Measurements from ENCODE around the gene IFRD2.

The IFRD2 gene, protein sequence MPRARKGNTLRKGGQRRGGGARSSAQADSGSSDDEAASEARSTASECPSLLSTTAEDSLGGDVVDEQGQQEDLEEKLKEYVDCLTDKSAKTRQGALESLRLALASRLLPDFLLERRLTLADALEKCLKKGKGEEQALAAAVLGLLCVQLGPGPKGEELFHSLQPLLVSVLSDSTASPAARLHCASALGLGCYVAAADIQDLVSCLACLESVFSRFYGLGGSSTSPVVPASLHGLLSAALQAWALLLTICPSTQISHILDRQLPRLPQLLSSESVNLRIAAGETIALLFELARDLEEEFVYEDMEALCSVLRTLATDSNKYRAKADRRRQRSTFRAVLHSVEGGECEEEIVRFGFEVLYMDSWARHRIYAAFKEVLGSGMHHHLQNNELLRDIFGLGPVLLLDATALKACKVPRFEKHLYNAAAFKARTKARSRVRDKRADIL

DNA sequence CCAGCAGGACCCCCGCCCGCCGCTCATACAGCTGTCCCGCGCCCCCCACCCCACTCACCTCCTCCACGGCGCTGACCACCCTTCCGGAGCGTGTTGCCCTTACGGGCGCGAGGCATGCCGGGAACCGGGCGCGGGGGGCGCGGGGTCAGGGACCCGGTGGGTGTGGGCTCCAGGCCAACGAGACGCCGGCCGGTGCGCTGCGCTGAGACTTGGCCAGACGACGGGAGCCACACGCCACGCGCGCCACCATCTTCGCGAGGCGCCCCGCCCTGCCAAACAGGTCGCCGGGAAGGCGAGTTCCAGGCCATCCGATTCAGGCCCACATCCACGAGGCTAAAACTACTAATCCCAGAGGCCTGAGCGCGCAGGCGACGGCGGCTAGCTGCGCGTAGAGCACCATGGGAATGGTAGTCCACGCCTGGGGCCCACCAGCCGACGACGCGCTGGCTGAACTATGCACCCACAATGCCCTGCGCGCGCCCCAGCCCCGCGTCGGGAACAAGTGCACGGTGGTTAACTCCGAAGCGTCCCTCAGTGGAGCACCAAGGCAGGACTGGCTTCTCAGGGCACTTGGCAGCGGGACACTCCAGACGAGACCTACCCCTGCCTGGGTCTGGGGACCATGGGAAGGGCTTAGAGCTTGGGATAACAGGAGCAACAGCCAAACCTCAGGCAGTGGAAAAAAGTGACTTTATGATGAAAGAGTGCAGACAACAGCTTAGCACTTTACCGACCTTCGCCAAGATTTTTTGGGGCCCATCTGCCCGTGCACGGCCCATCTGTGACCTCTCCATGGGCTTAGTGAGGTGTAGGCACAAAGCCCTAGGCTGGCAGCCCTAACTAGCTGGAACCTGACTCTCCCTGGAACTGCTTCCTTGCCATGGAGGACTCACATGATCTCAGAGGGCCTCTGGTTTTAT, at the start of gene IFRD2:
Gene IFRD2, minus strand, starts transcription at position 271 of the 920 bp plus-strand sequence. Its CDS starts 155 bp downstream, at position 116.
- peak; percentile 89 for DNase-seq

GRCh38 chr3:50341537-50341936, 49.3 kb upstream of the IFRD2 start:
- DNase-seq, result no peak

DNA sequence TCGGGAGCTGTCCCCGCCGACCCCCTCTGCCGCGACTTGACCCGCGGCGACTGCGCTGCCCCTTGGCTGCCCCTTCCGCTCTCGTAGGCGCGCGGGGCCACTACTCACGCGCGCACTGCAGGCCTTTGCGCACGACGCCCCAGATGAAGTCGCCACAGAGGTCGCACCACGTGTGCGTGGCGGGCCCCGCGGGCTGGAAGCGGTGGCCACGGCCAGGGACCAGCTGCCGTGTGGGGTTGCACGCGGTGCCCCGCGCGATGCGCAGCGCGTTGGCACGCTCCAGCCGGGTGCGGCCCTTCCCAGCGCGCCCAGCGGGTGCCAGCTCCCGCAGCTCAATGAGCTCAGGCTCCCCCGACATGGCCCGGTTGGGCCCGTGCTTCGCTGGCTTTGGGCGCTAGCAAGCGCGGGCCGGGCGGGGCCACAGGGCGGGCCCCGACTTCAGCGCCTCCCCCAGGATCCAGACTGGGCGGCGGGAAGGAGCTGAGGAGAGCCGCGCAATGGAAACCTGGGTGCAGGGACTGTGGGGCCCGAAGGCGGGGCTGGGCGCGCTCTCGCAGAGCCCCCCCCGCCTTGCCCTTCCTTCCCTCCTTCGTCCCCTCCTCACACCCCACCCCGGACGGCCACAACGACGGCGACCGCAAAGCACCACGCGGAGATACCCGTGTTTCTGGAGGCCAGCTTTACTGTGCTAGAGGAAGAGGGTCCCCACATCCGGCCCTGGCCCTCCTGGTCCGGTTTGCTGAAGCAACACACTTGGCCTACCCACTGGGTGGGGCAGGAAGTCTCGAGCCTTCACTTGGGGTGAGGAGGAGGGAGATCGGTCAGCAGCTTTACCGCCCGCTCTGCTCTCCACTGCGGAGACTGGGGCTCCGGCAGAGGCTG, 48.5 kb upstream of the IFRD2 start, which contains the start of gene RASSF1:
Gene RASSF1, minus strand, starts transcription at position 389 of the 882 bp plus-strand sequence. Its CDS starts 31 bp downstream, at position 358.
- peak; percentile 64 for DNase-seq

DNA sequence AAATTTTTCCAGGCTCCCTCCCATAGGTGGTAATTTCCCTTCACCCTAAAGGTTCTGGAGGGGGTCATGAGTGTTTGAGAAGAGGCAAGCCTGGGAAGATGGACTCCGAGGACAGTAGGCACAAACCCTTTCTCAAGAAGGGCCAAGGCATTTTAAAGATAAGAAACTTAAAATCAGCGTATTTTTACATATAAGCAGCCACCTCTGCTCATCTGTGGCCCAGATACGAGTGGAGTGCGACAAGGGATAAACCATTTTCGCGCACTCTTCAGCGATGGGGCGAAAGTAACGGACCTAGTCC, 47.9 kb upstream of the IFRD2 start:
- DNase-seq, result no peak

- no peak for DNase-seq
These were observed 47.4 kb upstream of the IFRD2 start for GRCh38 chr3:50339485-50340146.

DNA sequence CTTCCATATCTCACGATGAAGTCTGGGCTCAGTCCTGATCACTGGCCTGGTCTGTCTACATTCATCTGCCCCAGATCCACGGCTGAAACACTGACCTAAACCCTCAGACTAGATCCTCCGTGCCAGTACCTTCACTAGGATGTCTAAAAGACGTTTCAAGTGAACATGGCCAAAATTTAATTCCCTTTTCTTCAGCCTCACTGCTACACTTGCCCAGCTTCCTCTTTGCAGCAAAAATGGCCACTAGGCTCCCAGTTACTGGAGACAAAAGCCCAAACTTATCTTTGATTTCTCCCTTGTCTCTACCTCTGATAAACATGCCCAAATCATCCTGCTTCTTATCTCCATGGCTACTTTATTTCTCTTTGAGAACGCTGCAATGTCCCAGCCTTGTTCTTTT, 46.7 kb upstream of the IFRD2 start:
- no peak for DNase-seq

- peak; percentile 95 for DNase-seq
These were observed 45.1 kb upstream of the IFRD2 start for GRCh38 chr3:50337175-50337861.

DNA sequence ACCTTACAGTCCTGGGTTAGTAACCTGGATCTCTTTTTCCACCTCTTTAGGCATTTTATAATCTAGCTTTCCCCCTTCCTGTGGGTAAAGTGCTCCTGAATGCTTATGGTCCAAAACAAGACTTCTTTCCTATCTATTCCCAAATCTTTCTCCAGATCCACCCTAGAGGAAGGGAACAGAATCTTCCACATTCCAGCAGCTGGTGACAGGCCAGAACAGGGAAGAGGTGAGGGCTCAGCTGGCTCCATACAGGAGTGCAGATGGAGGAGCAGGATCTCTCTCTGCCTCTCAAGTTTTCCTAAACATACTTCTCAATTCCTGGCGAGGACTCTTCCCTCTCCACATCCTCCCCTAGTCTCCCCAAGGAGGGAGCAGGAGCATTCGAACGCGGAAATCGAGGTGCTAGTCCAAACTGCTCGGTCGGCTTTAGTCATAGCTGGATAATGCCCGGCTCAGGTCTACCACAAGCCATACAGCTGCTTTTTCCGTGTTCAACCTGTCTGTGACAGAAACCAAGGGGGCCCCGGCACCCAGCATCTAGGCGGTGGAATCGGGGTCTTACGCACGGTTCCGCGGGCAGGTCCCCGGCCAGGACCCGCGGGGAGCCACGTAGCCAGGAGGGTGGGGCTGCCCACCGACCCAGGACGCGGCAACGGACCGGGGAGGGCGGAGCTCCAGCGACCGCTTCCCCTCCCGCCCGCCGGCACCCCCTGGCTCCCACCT, 44.4 kb upstream of the IFRD2 start:
- DNase-seq, result no peak

- DNase-seq, result no peak
These were observed 42.3 kb upstream of the IFRD2 start for GRCh38 chr3:50334339-50335075.

DNA sequence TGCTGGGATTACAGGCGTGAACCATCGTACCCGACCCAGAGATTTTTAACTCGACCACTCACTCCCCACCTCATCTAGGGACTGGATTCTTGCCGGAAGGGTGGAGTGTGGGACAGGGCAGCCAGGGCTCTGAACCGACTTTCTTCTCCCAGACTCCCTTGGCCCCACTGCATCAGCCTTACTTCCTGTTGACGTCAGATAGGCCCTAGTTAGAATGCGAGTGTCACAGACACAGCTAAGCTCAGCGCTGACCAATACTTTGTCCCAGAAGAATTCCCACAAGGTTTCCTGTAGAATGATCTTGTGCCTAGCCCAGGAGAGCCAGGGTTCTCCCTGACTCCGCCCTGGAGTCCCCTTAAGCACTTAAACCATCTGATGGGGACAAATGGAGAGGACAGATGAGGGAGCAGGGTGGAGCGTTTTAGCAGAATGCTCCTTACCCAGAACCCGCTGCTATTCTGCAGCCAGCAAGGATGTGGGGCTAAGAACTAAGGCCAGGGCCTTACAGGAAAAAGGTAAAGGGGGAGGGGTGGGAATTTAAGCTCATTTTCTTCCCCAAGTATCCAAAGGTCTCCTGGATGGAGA, 41.6 kb upstream of the IFRD2 start:
- no peak for DNase-seq

DNA sequence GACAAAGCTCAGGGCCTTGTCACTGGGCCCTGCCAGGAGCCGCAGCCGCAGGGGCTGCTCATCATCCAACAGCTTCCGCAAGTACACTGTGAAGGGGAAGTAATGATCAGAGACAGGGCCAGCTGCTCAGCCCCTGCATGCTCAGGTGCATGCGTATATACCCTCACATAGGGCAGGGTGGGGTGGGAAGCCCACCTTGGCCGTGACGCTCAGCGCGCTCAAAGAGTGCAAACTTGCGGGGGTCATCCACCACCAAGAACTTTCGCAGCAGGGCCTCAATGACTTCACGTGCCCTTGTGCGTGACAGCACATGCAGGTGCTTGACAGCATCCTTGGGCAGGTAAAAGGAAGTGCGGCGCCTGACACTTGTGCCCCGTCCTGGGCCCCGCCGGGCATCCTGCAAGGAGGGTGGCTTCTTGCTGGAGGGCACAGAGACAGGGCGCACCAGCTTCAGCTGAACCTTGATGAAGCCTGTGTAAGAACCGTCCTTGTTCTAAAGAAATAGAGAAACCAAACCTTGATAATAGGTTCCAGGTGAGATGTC, 39.2 kb upstream of the IFRD2 start:
- no peak for DNase-seq

GRCh38 chr3:50330330-50330729, 38.1 kb upstream of the IFRD2 start:
- DNase-seq, result no peak

GRCh38 chr3:50327943-50328691, 35.9 kb upstream of the IFRD2 start, which contains the start of gene TUSC2:
Gene TUSC2 (minus strand): TSS chr3:50328223. CDS start chr3:50328099, 124 bp downstream.
- peak; percentile 93 for DNase-seq

GRCh38 chr3:50327129-50327528, 34.9 kb upstream of the IFRD2 start:
- no peak for DNase-seq

GRCh38 chr3:50326182-50326541, 33.9 kb upstream of the IFRD2 start:
- DNase-seq, result no peak

- no peak for DNase-seq
These were observed 33.4 kb upstream of the IFRD2 start for GRCh38 chr3:50325497-50326181.

DNA sequence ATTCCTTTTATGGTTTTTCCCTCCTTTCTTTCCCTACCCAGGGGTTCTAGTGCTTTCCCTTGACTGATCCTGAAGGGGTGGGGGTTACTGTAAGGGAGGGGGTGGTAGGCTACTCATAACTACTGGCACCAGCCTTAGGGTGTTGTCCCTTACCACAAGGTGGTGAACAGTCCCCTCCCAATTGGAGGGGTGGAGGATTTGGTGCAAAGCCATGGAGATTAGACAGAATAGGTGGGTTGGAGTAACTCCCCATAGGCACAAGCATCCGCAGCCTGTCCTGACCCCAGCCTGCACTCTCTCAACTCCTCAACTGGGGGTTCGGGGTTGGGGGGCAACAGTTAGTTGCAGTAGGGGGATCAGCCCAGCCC, 32.9 kb upstream of the IFRD2 start:
- DNase-seq, result no peak
